DOHH2 (cell line): Measurements from ENCODE around the gene NAIF1.

Experiments
- H3F3A ChIP-seq: fragments of 200-600 bp; sonication (generic), shearing (Covaris generic); 2 replicates; pipeline ENCODE4 v1.6.0; 2016; ENCODE audit warnings: antibody characterized with exemption, mild to moderate bottlenecking; ENCODE audit not compliant: control insufficient read depth, insufficient read depth
- H3K27ac ChIP-seq: fragments of 200-600 bp; sonication (generic); 2 replicates; pipeline ENCODE4 v1.5.1; 2014; ENCODE audit warnings: low read depth, mild to moderate bottlenecking, low read length, moderate library complexity
- H3K27me3 ChIP-seq: fragments of 200-600 bp; sonication (generic); 2 replicates; pipeline ENCODE4 v1.6.1; 2014; ENCODE audit warnings: mild to moderate bottlenecking, low read length, mixed read lengths; ENCODE audit not compliant: control insufficient read depth
- H3K36me3 ChIP-seq: fragments of 200-600 bp; sonication (generic); 2 replicates; pipeline ENCODE4 v1.6.1; 2014; ENCODE audit warnings: mild to moderate bottlenecking, low read length, moderate library complexity, mixed read lengths; ENCODE audit not compliant: control insufficient read depth
- H3K4me1 ChIP-seq: fragments of 200-600 bp; sonication (generic); 2 replicates; pipeline ENCODE4 v1.6.1; 2014; ENCODE audit warnings: mild to moderate bottlenecking, low read length, mixed read lengths; ENCODE audit not compliant: control insufficient read depth
- H3K4me2 ChIP-seq: fragments of 200-600 bp; sonication (generic); 2 replicates; pipeline ENCODE4 v1.6.0; 2014; ENCODE audit warnings: mild to moderate bottlenecking, low read length, moderate library complexity
- H3K4me3 ChIP-seq: fragments of 200-600 bp; sonication (generic); 2 replicates; pipeline ENCODE4 v1.5.1; 2014; ENCODE audit warnings: mild to moderate bottlenecking, low read length, mixed read lengths
- H3K79me2 ChIP-seq: fragments of 200-600 bp; sonication (generic); 2 replicates; pipeline ENCODE4 v1.6.1; 2014; ENCODE audit warnings: mild to moderate bottlenecking, low read length, mixed read lengths; ENCODE audit not compliant: control insufficient read depth
- H3K9me2 ChIP-seq: fragments of 200-600 bp; sonication (generic); replicated peaks from 2 replicates; pipeline ENCODE4 v1.6.1; 2014; ENCODE audit warnings: mild to moderate bottlenecking, low read length, mixed read lengths; ENCODE audit not compliant: control insufficient read depth
- H3K9me3 ChIP-seq: fragments of 200-600 bp; sonication (generic); 2 replicates; pipeline ENCODE4 v1.6.1; 2014; ENCODE audit warnings: antibody characterized with exemption, low read length, mixed read lengths; ENCODE audit not compliant: control insufficient read depth, insufficient read depth
- H4K20me1 ChIP-seq: fragments of 200-600 bp; sonication (generic); 2 replicates; pipeline ENCODE4 v1.6.0; 2014; ENCODE audit warnings: low read depth, mild to moderate bottlenecking, antibody characterized with exemption, low read length, moderate library complexity; ENCODE audit not compliant: control insufficient read depth, insufficient read depth
- EZH2phosphoT487 ChIP-seq: fragments of 200-600 bp; sonication (generic); IDR thresholded peaks from 2 replicates; pipeline ENCODE4 v1.6.1; 2017; ENCODE audit warnings: borderline replicate concordance, mild to moderate bottlenecking, antibody characterized with exemption, low read length, moderate library complexity, mixed read lengths
- TF ChIP-seq, protein P1 (sequence below): fragments of 200-600 bp; sonication (generic); IDR thresholded peaks from one replicate; pipeline ENCODE4 v1.5.1; 2014; ENCODE audit warnings: antibody characterized with exemption, mild to moderate bottlenecking, low read depth, low read length; ENCODE audit not compliant: poor library complexity, severe bottlenecking

NAIF1 gene

DNA sequence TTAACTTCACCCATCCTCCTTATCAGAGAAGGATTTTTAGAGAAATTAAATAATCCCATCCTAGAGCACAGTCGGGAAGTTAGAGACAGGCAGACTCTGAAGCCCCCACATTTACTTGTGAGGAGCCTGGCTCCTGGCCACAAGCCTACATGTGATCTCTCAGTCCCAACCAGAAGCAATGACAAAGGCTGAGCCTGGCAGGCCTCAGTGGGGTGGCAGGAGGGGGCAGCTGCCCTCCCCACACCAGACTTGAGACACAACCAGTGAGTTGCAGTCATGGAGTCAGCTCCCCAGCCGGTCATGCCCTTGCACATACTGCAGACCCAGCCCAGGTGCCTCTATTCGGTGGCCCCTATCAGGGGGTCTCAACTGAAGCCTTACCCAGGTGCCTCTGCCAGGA, 11.0 kb downstream of the NAIF1 start:
- no peaks in the 10 kb centered on the region for H3F3A ChIP-seq

DNA sequence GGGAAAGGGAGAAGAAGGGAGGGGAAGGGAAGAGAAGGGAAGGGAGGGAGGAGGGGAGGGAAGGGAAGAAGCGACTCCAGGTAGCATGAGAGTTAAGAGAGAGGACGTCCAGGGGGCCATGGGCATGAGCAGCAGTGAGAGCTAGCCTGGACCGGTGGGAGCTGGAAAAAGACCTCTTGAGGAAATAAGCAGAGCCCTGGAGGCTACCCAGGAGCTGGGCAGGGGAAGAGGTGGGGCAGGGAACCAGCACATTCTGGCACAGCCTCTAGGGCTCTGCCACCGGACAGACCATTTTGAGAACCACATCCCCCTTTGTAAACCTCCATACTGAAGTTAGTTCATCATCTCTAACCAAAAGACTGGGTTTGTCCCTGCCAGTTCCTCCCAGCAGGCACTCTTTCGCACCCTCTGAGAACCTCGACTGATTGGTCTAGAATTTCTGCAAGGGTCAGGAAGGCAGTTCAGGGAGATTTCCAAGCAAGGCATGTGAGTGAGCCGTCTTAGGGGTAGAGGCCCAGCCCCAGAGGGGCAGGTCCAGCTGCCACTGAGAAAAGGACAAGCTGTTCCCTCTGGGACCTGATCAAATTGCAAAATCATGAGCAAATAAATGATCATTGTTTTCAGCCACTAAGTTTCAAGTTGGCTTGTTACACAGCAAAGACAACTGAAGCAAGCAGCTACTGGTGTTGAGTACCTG, 11.6 kb downstream of the NAIF1 start:
- no peak for TF ChIP-seq EZH2phosphoT487
- TF ChIP-seq, protein P1, sequence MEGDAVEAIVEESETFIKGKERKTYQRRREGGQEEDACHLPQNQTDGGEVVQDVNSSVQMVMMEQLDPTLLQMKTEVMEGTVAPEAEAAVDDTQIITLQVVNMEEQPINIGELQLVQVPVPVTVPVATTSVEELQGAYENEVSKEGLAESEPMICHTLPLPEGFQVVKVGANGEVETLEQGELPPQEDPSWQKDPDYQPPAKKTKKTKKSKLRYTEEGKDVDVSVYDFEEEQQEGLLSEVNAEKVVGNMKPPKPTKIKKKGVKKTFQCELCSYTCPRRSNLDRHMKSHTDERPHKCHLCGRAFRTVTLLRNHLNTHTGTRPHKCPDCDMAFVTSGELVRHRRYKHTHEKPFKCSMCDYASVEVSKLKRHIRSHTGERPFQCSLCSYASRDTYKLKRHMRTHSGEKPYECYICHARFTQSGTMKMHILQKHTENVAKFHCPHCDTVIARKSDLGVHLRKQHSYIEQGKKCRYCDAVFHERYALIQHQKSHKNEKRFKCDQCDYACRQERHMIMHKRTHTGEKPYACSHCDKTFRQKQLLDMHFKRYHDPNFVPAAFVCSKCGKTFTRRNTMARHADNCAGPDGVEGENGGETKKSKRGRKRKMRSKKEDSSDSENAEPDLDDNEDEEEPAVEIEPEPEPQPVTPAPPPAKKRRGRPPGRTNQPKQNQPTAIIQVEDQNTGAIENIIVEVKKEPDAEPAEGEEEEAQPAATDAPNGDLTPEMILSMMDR = no peak
- no peak overlapping the region for H3K27ac ChIP-seq
- H3K4me2 ChIP-seq = no peak overlapping the region

More for the DNA sequence above, 11.0 kb downstream of the NAIF1 start:
- H3K27me3 ChIP-seq = no peaks in the 10 kb centered on the region; the same call in 1 of the 2 replicates
- H3K9me2 ChIP-seq = no peaks in the 10 kb centered on the region
- no peak overlapping the region for H3K4me2 ChIP-seq
- no peaks in the 10 kb centered on the region for H3K79me2 ChIP-seq
- TF ChIP-seq EZH2phosphoT487 = no peak
- TF ChIP-seq, protein P1 = no peak
- no peaks in the 10 kb centered on the region for H4K20me1 ChIP-seq
- H3K27ac ChIP-seq = no peak overlapping the region
- H3K4me1 ChIP-seq = peaks cover 15% of the 10 kb centered on the region
- no peaks in the 10 kb centered on the region for H3K36me3 ChIP-seq
- H3K4me3 ChIP-seq = no peak overlapping the region
- H3K9me3 ChIP-seq = no peaks in the 10 kb centered on the region

DNA sequence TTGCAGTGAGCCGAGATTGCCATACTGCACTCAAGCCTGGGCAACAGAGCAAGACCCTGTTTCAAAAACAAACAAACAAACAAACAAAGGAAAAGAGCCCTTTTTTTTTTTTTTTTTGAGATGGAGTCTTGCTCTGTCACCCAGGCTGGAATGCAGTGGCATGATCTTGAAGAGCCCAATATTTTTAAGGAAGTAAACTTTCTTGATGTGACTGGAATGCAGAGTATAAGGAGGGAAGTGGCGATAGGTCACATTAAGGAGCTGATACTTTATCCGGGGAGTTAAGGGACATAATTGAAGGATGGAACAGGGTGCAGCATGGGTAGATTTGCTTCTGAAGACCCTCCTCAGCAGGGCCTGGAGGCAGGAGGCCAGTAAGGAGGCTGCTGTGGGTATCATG, 13.0 kb downstream of the NAIF1 start:
- H3K9me3 ChIP-seq = no peaks in the 10 kb centered on the region
- no peaks in the 10 kb centered on the region for H3K79me2 ChIP-seq
- no peaks in the 10 kb centered on the region for H3K9me2 ChIP-seq
- no peak overlapping the region for H3K27ac ChIP-seq
- TF ChIP-seq EZH2phosphoT487 = no peak
- TF ChIP-seq, protein P1 = no peak
- H4K20me1 ChIP-seq = no peaks in the 10 kb centered on the region
- no peaks in the 10 kb centered on the region for H3K36me3 ChIP-seq
- peaks cover 4% of the 10 kb centered on the region; the same call in 1 of the 2 replicates for H3F3A ChIP-seq
- no peak overlapping the region for H3K4me3 ChIP-seq
- H3K4me1 ChIP-seq = peaks cover 14% of the 10 kb centered on the region
- H3K4me2 ChIP-seq = no peak overlapping the region
- H3K27me3 ChIP-seq = no peaks in the 10 kb centered on the region; the same call in 1 of the 2 replicates

More for the DNA sequence above, 11.6 kb downstream of the NAIF1 start:
- Histone ChIP-seq H3K9me3 (no peaks in the 10 kb centered on the region), H3K36me3 (no peaks in the 10 kb centered on the region), H3K9me2 (no peaks in the 10 kb centered on the region), H3K79me2 (no peaks in the 10 kb centered on the region), H3K4me1 (peaks cover 14% of the 10 kb centered on the region), H3K27me3 (no peaks in the 10 kb centered on the region; the same call in 1 of the 2 replicates), H4K20me1 (no peaks in the 10 kb centered on the region), H3F3A (no peaks in the 10 kb centered on the region), H3K4me3 (no peak overlapping the region)
